Right atrium auricular region (tissue), 2 donors: ENCODE data around the gene ITGAX. TPM values are rescaled to one million over a fixed set of nuclear protein-coding genes. Genes with fewer than 3 reads are reported as not detected.

ENCODE experiments used
- DNase-seq: peaks from one replicate; pipeline ENCODE4 v3.0.0-alpha.2; 2019; ENCODE audit warnings: low spot score
- H3K27ac ChIP-seq, 2 donors: fragments of 200-600 bp; sonication (generic); 1 replicate in 1 of 2; 2 replicates in 1 of 2; pipeline ENCODE4 v1.5.1; 2016 to 2019
- H3K27me3 ChIP-seq, 2 donors: fragments of 200-600 bp; sonication (generic); one replicate each; pipeline versions ENCODE4 v1.5.1 to v1.6.0; 2017 to 2019
- H3K36me3 ChIP-seq: fragments of 200-600 bp; sonication (generic); one replicate; pipeline ENCODE4 v1.5.1; 2016
- H3K4me1 ChIP-seq, 2 donors: fragments of 200-600 bp; sonication (generic); one replicate each; pipeline versions ENCODE4 v1.5.1 to v1.6.0; 2017 to 2019
- H3K4me3 ChIP-seq, 2 donors: fragments of 200-600 bp; sonication (generic); 1 replicate in 1 of 2; 2 replicates in 1 of 2; pipeline ENCODE4 v1.5.1; 2017 to 2019; ENCODE audit warnings: mild to moderate bottlenecking in 1 of 2, moderate library complexity in 1 of 2
- H3K9me3 ChIP-seq, 2 donors: fragments of 200-600 bp; sonication (generic); one replicate each; pipeline ENCODE4 v1.5.1; 2019
- CTCF ChIP-seq, 2 donors: fragments of 200-600 bp; sonication (generic); IDR thresholded peaks; one replicate each; pipeline ENCODE4 v1.5.1; 2019; ENCODE audit warnings: antibody characterized with exemption in 2 of 2
- total RNA-seq, 2 donors: library from RNA; depleted of rRNA; stranded (reverse); fragments of >200 nt; gene quantifications; one replicate each; pipeline ENCODE4 v1.1.0, GENCODE V29; 2016

The ITGAX gene
- total RNA-seq, 2 donors from 2014 or later = 0.78 to 2.6 TPM

- no peak for TF ChIP-seq CTCF (IDR thresholded peaks at IDR 0.05)
- Histone ChIP-seq H3K36me3 (no peaks in the 10 kb centered on the region), H3K4me1 (no peaks in the 10 kb centered on the region), H3K27ac (no peak overlapping the region), H3K27me3 (no peaks in the 10 kb centered on the region), H3K4me3 (no peak overlapping the region), H3K9me3 (no peaks in the 10 kb centered on the region)
- no peak for DNase-seq
Observed at GRCh38 chr16:31344712-31345111, 10.3 kb upstream of the ITGAX start.

GRCh38 chr16:31347445-31347844 is 7.5 kb upstream of the ITGAX start:
- TF ChIP-seq CTCF (IDR thresholded peaks at IDR 0.05) = no peak
- Histone ChIP-seq H3K36me3 (no peaks in the 10 kb centered on the region), H3K4me1 (no peaks in the 10 kb centered on the region), H3K27ac (no peak overlapping the region), H3K4me3 (no peak overlapping the region), H3K9me3 (no peaks in the 10 kb centered on the region), H3K27me3 (no peaks in the 10 kb centered on the region)
- DNase-seq = no peak

GRCh38 chr16:31348579-31348978 is 6.4 kb upstream of the ITGAX start:
- no peak for TF ChIP-seq CTCF (IDR thresholded peaks at IDR 0.05)
- DNase-seq = no peak
- no peak overlapping the region for H3K27ac ChIP-seq
- no peaks in the 10 kb centered on the region for H3K9me3 ChIP-seq
- H3K36me3 ChIP-seq = no peaks in the 10 kb centered on the region
- no peaks in the 10 kb centered on the region for H3K4me1 ChIP-seq
- no peaks in the 10 kb centered on the region for H3K27me3 ChIP-seq
- no peak overlapping the region for H3K4me3 ChIP-seq

- no peaks in the 10 kb centered on the region for H3K4me1 ChIP-seq
- H3K36me3 ChIP-seq = no peaks in the 10 kb centered on the region
- H3K4me3 ChIP-seq = no peak overlapping the region
- no peak for TF ChIP-seq CTCF (IDR thresholded peaks at IDR 0.05)
- H3K9me3 ChIP-seq = no peaks in the 10 kb centered on the region
- H3K27ac ChIP-seq = no peak overlapping the region
- DNase-seq = peak; percentile 69
- no peaks in the 10 kb centered on the region for H3K27me3 ChIP-seq
Observed at GRCh38 chr16:31350275-31351005, 4.5 kb upstream of the ITGAX start.

GRCh38 chr16:31351246-31351941 is 3.6 kb upstream of the ITGAX start:
- no peak for DNase-seq
- TF ChIP-seq CTCF (IDR thresholded peaks at IDR 0.05) = no peak
- no peaks in the 10 kb centered on the region for H3K4me1 ChIP-seq
- no peaks in the 10 kb centered on the region for H3K9me3 ChIP-seq
- H3K27me3 ChIP-seq = no peaks in the 10 kb centered on the region
- H3K36me3 ChIP-seq = no peaks in the 10 kb centered on the region
- H3K27ac ChIP-seq = no peak overlapping the region
- H3K4me3 ChIP-seq = no peak overlapping the region
